Cardiac fibroblast (primary cell): ENCODE data around the gene SLC26A9.

Experiments used
- DNase-seq, 2 donors: peaks; one replicate each; pipeline versions ENCODE4 v3.0.0 to v3.0.0-alpha.2; 2010; ENCODE audit warnings: low read depth in 2 of 2
- H3K4me3 ChIP-seq, 2 donors: replicated peaks in 1 of 2; 1 replicate in 1 of 2; 2 replicates in 1 of 2; pipeline ENCODE4 v1.5.1; 2011; ENCODE audit warnings: low read depth in 2 of 2, low read length in 2 of 2, mild to moderate bottlenecking in 2 of 2, moderate library complexity in 1 of 2
- TF ChIP-seq, protein P1 (sequence below): IDR thresholded peaks from one replicate; pipeline ENCODE4 v1.5.1; 2011; ENCODE audit warnings: low read depth, mild to moderate bottlenecking, low read length, inconsistent platforms

SLC26A9 gene

GRCh38 chr1:205967554-205968335 lies 24.5 kb upstream of the SLC26A9 start:
- TF ChIP-seq, protein P1, sequence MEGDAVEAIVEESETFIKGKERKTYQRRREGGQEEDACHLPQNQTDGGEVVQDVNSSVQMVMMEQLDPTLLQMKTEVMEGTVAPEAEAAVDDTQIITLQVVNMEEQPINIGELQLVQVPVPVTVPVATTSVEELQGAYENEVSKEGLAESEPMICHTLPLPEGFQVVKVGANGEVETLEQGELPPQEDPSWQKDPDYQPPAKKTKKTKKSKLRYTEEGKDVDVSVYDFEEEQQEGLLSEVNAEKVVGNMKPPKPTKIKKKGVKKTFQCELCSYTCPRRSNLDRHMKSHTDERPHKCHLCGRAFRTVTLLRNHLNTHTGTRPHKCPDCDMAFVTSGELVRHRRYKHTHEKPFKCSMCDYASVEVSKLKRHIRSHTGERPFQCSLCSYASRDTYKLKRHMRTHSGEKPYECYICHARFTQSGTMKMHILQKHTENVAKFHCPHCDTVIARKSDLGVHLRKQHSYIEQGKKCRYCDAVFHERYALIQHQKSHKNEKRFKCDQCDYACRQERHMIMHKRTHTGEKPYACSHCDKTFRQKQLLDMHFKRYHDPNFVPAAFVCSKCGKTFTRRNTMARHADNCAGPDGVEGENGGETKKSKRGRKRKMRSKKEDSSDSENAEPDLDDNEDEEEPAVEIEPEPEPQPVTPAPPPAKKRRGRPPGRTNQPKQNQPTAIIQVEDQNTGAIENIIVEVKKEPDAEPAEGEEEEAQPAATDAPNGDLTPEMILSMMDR: no peak
- no peak overlapping the region for H3K4me3 ChIP-seq

GRCh38 chr1:205965036-205965884 lies 22.0 kb upstream of the SLC26A9 start:
- no peak overlapping the region for H3K4me3 ChIP-seq
- TF ChIP-seq, protein P1: no peak
- DNase-seq: no peak

More at GRCh38 chr1:205967554-205968335, 24.5 kb upstream of the SLC26A9 start:
- DNase-seq: peak in 1 of 2 donors; percentile 57

DNA sequence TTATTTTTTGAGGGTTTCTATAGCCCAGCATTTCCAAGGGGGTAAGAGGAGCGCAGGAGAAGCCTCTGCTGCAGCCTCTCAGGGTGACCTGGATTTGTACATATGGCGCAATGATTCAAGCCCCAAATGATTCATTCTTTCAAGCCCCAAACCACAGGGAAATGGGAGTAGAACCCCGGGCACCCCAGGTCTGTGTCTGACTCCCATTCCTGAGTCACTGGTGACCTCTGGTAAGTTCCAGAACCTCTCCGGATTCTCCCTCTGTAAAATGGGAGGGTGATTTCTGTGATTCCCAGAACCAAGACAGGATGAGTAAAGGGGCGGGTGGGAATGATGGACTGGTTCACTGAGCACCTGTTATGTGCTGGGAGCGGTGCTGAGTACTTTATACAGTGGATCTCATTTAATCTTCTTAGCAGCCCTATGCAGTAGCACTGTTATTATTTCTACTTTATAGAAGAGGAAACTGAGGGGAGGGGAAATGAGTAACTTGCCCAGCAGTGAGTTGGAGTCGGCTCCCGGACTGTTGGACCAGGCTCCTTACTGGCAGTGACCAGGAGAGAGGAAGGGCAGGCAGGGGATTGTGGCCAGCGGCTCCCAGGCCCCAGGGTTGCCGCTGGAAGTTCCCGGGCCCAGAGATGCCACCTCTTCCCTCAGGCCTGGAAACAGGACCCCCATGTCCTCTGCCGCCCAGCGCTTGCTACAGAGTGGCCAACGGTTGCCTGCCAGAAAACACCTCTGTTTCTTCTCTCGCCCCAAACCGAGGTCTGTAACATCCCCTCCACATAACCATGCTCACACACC lies 20.3 kb upstream of the SLC26A9 start:
- DNase-seq: peak; percentile 35 to 87
- H3K4me3 ChIP-seq: no peak overlapping the region
- TF ChIP-seq, protein P1: no peak

DNA sequence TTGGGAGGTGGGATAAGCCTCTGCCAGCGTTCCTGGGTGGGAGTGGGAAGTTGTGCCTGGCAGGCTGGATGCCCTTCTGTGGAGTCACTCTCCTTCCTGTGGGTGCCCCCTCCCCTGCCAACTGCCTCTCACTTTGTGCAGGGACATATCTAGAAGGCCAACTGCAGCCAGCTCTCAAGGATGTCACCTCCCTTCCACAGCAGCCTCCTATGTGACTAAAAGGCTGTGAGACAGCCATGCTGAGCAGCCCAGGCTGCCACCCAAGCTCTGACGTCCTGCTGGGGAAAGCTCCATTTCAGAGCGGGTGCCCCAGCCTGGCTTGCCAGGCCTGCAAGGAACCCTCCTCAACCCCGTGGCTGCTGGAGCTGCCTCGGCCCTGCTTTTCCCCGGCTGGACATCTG lies 19.6 kb upstream of the SLC26A9 start:
- no peak for DNase-seq
- TF ChIP-seq, protein P1: no peak
- H3K4me3 ChIP-seq: no peak overlapping the region

DNA sequence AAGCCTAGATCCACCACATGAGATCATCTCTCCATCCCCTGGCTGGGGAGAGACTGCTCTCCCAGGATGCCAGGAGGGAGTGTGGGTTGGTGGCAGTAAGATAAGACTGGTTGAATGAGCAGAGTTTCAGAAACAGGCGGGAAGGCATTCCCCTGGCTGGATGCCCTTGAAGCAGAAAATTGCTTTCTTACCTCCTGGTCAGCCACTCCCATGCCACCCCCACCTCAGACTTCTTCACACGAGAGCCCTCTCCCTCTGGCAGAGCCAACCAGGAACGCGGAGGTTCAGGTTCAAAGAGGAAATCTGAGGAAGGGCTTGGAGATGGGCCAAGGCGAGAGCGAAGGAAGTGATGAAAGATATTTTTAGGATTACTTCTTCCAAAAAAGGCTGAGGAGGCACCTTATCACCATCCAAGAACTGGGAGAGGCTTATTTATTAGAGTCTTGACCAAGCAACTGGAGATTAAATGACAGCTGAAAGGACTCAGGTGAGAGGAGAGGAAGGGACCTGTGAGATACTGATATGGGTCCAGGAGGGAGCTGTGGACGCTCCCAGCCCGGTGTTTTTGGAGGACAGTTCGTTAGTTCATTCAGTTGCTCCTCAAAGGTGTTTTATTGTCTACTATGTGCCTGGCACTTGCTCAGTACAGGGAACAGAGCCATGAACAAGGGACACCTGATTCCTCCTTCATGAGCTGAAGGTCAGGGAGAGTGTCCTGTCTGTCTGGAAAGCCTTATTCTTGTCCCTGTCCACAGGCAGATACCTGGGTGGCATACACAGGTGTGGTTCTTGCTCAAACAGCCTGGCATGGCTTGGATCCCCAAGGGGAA lies 18.9 kb upstream of the SLC26A9 start:
- TF ChIP-seq, protein P1: no peak
- DNase-seq: peak; percentile 48 to 60

GRCh38 chr1:205961405-205961804 lies 18.1 kb upstream of the SLC26A9 start:
- H3K4me3 ChIP-seq: no peak overlapping the region
- peak; percentile 14 to 51 for DNase-seq
- TF ChIP-seq, protein P1: no peak

More for the DNA sequence above, 18.9 kb upstream of the SLC26A9 start:
- H3K4me3 ChIP-seq: no peak overlapping the region
